Gastrocnemius medialis (tissue), 4 donors: ENCODE measurements around the gene AGAP3.

Source experiments
- POLR2A ChIP-seq, 2 donors: fragments of 450-650 bp; IDR thresholded peaks; one replicate each; pipeline ENCODE4 v1.6.1; 2017; ENCODE audit warnings: antibody characterized with exemption in 2 of 2, mild to moderate bottlenecking in 2 of 2, moderate library complexity in 2 of 2
- TF ChIP-seq, protein P1 (sequence below), 5 experiments: fragments of 450-650 bp in 3 of 5; fragments of 200-600 bp in 2 of 5; sonication (generic) in 2 of 5; IDR thresholded peaks in 4 of 5; conservative IDR thresholded peaks in 1 of 5; 1 replicate in 4 of 5; 2 replicates in 1 of 5; pipeline ENCODE4 v1.5.1; 2016 to 2019; ENCODE audit warnings: antibody characterized with exemption in 5 of 5, mild to moderate bottlenecking in 3 of 5, moderate library complexity in 3 of 5

DNA sequence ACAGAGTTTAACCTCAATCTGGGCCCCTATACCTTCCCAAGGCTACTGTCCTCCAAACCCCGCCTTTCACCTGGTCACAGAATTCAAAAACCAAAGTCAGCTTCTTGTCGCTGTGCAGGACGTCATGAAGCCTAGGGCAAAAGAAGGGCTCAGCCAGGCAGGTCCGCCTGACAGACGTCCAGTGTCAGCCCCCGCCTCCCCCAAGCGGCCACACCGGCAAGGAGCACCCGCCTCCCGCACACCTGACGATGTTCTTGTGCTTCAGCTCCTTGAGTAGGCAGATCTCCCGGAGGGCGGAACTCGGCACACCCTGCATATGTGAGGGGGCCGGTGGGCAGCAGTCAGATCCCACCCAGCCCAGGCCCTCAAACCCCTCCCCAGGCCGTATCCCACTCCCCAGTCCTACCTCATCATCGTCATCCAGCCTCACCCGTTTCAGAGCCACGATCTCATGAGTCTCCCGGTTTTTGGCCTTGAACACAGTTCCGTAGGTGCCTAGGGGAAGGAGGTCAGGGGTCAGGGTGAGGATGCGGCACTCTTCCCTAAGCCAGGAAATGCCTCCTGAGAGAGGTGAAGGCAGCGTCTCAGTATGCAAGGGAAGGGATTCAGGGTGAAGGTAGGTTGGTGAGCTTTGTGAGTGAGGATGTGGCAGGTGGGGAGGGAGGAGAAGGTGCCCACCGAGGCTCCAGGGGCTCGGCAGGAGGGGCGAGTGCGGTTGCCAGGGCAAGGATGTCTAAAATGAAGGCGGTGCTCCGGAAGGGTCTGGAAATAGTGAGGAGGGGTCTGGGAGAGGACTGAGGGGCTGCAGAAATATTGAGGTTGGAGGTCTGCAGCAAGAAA is 29.4 kb upstream of the AGAP3 start:
- TF ChIP-seq, protein P1, sequence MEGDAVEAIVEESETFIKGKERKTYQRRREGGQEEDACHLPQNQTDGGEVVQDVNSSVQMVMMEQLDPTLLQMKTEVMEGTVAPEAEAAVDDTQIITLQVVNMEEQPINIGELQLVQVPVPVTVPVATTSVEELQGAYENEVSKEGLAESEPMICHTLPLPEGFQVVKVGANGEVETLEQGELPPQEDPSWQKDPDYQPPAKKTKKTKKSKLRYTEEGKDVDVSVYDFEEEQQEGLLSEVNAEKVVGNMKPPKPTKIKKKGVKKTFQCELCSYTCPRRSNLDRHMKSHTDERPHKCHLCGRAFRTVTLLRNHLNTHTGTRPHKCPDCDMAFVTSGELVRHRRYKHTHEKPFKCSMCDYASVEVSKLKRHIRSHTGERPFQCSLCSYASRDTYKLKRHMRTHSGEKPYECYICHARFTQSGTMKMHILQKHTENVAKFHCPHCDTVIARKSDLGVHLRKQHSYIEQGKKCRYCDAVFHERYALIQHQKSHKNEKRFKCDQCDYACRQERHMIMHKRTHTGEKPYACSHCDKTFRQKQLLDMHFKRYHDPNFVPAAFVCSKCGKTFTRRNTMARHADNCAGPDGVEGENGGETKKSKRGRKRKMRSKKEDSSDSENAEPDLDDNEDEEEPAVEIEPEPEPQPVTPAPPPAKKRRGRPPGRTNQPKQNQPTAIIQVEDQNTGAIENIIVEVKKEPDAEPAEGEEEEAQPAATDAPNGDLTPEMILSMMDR (IDR thresholded peaks at IDR 0.05 in 4 of 5, conservative IDR thresholded peaks at IDR 0.05 in 1 of 5), result no peak
- TF ChIP-seq POLR2A (IDR thresholded peaks at IDR 0.05), result no peak
